Measurements from ENCODE around the gene C11orf97.

C11orf97 gene

DNA sequence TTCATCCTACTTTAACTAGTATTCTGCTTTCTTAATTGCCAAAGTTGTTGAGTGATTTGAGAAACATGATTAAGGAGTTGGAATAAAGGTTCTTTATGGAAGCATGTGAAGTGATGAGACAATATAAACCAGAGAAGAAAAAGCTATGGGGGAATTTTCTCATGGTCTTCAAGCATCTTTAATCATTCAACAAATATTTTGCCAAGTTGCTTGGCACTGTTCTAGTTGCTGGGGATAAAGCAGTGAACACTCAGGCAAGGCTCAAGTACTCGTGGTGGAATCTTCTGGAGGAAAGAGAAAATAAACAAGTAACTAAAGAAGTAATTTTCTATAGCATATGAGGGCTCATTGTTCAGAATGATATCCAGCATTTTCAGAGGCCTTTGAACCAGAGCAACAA is 45.7 kb downstream of the C11orf97 start:
- no peak for DNase-seq

DNA sequence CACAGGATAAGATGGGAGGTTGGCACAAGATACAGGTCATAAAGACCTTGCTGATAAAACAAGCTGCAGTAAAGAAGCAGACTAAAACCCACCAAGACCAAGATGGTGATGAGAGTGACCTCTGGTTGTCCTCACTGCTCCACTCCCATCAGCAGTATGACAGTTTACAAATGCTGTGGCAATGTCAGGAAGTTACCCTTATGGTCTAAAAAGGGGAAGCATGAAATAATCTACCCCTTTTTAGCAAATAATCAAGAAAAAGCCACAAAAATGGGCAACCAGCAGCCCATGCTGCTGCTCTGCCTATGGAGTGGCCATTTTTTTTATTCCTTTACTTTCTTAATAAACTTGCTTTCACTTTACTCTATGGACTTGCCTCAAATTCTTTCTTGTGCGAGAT is 46.2 kb downstream of the C11orf97 start:
- peak; percentile 51 for DNase-seq

DNA sequence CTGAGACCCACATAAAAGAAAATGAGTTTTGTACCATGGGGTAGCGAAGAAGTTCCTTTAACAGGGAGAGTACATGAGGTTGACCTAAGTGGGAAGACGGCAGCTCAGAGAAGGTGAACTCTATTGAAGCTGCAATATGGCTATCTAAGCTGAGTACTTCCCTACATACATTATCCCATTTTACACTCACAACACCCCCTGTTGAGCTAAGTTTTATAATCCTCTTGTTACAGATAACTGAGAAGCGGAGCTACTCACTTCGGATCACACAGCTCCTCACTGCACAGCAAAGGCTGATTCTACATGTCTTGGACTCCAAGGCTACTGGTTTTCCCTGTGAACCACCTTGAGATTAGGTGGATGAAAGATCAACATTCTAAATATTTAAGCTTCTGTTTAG is 46.7 kb downstream of the C11orf97 start:
- DNase-seq: no peak

DNA sequence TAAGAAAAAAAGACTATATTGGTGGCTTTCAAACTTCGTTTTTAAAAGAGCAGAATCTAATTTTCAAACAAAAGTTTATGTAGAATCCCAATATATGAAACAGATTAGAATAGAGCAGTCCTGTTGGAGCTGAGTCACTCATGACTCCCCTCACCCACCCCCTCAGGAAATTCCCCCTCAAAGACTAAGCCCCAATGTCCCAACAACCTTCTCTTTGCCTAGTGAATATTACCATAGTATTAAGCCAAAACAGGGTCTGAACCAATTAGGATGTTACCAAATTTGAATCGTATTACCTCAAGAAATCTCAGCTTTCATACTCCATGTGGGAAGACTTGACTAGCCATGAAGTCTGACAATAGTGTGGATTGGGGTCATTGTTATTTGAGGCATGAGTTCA is 47.1 kb downstream of the C11orf97 start:
- DNase-seq: no peak

DNA sequence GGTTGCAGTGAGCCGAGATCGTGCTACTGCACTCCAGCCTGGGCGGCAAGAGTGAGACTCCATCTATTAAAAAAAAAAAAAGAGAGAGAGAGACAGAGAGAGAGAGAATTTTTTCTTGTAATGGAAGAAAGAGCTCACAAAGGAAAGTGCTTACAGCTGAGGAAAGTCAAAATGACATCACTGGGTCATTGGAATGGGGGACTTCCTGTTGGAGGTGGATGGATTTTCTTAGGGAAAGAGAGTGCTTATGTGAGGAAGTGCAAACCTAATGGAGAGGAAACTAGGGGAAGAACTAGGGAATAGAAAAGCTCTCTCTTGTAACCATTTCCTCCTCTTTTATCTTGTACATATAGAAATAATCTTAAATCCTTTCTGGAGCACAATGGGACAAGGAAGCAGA is 48.6 kb downstream of the C11orf97 start:
- no peak for DNase-seq

DNA sequence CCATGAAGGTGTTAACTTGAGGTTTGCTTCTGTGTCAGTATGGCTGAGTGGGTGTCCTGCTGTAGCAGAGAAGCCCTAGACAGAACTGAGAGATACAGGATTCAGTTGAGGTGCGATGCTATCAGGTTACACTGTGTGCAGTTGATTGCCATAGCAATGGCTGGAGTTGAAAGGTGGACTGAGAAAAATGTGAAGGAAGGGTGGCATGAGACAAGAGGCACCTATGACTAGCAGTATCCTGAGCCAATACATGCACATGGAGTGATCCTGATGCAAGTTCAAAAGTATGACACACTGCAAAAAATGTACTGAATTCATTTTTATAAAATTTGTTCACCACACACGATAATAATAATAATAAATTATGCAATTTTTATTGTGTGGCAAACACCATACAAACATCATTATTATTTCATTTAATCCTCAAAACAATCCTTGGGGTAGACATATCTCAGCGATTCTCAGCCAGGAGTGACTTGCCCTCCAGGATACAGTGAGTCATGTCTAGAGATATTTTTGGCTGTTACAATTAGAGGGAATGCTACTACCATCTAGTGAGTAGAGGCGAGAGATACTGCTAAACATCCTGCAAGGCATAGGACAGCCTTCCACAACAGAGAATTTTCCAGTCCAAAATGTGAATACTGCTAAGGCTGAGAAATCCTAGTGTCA is 51.1 kb downstream of the C11orf97 start:
- peak; percentile 25 for DNase-seq

DNA sequence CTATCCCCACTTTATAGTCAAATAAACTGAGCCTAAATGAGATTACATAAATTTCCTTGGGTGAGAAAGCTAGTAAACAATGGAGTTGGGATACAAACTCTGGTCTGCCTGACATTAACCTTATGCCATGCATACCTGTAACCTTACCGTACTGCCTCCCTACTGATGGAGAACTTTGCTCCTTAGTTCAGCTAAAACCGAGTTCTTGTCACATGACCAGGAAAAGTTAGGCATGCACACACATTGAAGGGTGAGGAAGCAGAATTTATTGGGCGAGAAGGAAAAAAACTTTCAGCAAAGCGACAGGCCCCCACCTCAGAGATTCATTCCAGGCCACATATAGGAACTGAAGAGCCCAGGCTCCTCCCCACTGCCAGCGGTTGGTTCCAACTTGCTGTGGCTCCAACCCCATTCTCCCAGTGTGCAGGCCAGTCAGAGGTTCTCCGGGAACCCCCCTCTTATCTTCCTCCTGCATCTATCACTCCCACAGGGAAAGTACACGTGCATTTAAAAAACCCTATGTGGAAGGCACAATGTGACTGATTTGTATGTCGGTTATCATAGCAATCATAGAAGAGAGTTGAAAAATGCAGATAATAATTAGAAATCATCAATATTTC is 51.7 kb downstream of the C11orf97 start:
- peak; percentile 39 for DNase-seq

DNA sequence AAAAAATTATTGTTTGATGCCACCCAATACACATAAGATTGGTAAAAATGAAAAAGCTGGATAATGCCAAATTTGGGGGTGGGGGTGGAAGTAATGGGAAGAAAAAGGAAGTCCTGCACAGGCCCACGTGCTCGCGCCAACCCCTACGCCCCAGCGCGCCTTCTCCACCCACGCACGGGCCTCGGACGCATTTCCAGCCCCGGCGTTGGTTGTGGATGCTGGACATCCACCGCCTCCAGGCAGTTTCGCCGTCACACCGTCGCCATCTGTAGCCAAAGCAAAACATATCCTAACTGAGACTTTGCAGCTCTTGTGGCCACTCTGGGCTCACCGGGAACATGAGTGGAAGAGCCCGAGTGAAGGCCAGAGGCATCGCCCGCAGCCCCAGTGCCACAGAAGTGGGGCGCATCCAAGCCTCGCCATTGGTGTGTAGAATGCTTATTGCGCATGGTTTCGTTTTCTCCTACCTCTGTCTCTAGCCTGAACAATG is 55.0 kb downstream of the C11orf97 start, which contains the start of gene PIWIL4:
Gene PIWIL4, plus strand, starts transcription at position 188 of the 490 bp plus-strand sequence. Its CDS starts 151 bp downstream, at position 339.
- DNase-seq: no peak

DNA sequence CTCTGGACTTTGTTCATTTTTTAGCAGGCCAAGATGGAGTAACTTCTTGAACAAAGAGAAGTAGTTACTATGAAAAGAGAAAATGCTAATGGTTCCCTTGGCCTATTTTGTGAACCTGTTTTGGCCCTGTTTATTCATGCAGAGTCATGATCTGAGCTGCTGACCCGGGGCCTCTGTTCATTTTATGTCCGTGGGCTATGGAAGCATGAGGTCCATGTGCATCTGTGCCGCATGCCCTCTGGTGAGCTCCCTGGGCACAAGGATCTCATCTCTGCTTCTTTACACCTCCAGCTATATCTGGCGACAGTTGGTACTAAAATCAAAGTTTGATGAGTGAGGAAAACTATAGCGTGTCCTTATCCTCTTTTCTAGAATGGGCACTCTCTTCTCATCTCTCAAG is 55.9 kb downstream of the C11orf97 start:
- DNase-seq: no peak

DNA sequence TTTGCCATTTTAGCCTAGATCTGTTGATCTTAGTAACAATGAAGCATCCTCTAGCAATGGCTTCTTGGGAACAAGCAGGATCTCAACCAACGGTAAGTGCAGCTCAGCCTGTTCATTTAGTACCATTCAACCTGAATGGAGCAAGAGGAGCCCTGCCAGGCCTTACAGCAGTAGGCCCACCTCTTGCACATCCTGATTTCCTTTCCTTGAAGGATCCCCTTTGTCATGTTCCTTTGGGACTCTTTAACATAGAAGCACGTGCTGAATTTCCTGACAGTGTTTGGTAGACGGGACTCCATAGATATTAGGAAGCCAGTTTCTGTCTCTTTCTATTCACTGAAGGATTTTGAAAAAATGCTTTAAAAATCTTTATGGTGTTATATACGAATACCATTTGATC is 56.5 kb downstream of the C11orf97 start:
- no peak for DNase-seq

DNA sequence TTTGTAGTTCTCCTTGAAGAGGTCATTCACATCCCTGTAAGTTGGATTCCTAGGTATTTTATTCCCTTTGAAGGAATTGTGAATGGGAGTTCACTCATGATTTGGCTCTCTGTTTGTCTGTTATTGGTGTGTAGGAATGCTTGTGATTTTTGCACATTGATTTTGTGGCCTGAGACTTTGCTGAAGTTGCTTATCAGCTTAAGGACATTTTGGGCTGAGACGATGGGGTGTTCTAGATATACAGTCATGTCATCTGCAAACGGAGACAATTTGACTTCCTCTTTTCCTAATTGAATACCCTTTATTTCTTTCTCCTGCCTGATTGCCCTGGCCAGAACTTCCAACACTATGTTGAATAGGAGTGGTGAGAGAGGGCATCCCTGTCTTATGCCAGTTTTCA is 60.7 kb downstream of the C11orf97 start:
- peak; percentile 5 for DNase-seq

DNA sequence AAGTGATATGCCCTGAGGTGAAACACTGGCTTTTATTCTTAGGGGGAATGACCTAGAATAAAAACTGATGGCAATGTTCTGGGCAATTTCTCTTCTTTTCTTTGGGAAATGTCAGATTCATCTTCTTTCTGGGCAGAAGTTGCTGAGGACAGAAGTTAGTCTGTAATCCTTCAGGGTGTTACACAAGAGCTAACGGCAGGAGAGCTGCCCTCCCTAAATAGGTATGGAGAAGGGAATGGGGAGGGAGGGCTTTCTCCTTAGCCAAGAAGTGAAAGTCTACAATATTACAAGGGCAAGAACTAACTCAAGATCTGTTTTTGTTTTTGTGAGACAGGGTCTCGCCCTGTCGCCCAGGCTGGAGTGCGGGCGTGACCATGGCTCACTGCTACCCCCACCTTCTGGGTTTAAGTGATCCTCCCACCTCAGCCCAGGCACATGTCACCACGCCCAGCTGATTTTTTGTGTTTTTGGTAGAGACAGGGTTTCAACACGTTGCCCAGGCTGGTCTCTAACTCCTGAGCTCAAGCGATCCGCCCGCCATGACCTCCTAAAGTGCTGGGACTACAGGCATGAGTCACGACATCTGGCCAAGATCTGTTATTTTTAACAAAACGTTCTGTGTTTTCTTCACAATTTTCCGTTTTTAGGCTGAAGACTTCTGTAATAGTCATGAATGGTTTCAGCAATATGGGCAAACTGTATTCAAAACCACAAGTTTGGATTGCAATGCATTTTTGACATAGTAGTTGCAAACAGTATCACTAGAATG is 62.1 kb downstream of the C11orf97 start:
- DNase-seq: peak; percentile 45

DNA sequence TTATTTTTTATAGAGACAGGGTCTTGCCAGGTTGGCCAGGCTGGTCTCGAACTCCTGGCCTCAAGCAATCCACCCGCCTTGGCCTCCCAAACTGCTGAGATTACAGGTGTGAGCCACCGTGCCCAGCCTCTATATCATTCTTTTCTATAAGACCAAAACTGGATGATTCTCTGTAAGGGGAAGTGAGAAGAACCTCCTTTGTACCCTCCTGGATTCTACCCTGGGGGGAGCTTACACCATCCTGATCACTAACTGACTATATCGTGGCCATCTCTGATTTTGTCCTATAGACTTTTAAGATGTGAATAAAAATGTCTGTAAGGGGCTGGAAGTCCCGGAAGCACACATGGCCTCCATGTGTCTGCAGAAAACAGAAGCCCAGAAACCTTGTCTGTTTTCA is 64.0 kb downstream of the C11orf97 start:
- DNase-seq: no peak

DNA sequence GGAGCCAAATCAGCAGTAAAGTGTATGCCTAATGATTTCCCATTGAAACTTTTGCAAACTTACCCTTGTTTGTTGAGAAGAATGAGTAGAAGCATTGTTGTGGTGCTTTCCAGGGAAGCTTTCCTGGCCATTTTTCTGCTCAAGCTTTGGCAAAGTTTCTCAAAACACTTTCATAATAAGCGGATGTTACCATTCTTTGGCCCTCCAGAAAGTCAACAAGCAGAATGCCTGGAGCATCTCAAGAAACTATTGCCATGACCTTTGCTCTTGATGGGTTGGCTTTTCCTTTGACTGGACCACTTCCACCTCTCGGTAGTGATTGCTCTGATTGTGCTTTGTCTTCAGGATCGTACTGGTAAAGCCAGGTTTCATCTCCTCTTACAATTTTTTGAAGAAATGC is 65.6 kb downstream of the C11orf97 start:
- DNase-seq: no peak
